ENCODE results near the gene AFM.

DNA sequence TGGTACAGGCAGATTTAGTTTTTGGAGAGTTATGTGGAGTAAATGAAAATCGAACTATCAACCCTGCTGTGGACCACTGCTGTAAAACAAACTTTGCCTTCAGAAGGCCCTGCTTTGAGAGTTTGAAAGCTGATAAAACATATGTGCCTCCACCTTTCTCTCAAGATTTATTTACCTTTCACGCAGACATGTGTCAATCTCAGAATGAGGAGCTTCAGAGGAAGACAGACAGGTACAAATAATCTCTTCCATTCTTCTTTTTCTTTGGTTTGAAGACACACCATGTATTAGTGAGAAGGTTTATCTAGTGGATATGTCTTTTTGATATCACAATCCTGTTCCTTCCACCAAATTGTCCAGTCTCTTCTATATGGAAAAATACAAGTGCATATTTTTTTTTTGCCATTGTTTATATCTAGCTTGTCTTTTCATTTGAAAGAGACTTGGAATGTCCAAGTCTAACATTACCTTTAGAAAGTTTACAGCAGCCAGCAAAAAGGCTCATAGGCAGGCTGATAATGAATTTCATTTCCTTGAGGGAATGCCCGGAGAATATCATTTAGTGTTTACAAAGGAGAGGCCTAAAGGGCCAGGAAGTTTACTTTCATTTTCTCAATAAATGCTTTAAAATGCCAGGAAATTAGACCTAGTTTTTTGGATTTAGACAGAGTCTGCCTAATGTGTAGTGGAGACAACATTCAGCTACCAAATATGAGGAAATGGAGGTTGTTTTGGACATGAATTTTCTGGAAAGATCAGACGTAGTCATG lies 18.6 kb downstream of the AFM start:
- TF ChIP-seq, protein P1, sequence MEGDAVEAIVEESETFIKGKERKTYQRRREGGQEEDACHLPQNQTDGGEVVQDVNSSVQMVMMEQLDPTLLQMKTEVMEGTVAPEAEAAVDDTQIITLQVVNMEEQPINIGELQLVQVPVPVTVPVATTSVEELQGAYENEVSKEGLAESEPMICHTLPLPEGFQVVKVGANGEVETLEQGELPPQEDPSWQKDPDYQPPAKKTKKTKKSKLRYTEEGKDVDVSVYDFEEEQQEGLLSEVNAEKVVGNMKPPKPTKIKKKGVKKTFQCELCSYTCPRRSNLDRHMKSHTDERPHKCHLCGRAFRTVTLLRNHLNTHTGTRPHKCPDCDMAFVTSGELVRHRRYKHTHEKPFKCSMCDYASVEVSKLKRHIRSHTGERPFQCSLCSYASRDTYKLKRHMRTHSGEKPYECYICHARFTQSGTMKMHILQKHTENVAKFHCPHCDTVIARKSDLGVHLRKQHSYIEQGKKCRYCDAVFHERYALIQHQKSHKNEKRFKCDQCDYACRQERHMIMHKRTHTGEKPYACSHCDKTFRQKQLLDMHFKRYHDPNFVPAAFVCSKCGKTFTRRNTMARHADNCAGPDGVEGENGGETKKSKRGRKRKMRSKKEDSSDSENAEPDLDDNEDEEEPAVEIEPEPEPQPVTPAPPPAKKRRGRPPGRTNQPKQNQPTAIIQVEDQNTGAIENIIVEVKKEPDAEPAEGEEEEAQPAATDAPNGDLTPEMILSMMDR (IDR thresholded peaks at IDR 0.05), result no peak
- TF ChIP-seq EZH2phosphoT487 (IDR thresholded peaks at IDR 0.05) (no peak), EZH2 (IDR thresholded peaks at IDR 0.05) (no peak)
